HG03520 (cell line): Measurements from ENCODE around the gene NDUFB8.

ENCODE experiments used
- ATAC-seq: cut with Tn5 transposase; IDR thresholded peaks from one replicate; pipeline ENCODE4 v1.9.1; 2021; ENCODE audit warnings: mild to moderate bottlenecking, moderate library complexity; ENCODE audit not compliant: unreplicated experiment

NDUFB8 gene

GRCh38 chr10:100477970-100478369 lies 51.7 kb downstream of the NDUFB8 start:
- no peak for ATAC-seq
